ENCODE results near the gene COL6A2.

The COL6A2 gene

DNA sequence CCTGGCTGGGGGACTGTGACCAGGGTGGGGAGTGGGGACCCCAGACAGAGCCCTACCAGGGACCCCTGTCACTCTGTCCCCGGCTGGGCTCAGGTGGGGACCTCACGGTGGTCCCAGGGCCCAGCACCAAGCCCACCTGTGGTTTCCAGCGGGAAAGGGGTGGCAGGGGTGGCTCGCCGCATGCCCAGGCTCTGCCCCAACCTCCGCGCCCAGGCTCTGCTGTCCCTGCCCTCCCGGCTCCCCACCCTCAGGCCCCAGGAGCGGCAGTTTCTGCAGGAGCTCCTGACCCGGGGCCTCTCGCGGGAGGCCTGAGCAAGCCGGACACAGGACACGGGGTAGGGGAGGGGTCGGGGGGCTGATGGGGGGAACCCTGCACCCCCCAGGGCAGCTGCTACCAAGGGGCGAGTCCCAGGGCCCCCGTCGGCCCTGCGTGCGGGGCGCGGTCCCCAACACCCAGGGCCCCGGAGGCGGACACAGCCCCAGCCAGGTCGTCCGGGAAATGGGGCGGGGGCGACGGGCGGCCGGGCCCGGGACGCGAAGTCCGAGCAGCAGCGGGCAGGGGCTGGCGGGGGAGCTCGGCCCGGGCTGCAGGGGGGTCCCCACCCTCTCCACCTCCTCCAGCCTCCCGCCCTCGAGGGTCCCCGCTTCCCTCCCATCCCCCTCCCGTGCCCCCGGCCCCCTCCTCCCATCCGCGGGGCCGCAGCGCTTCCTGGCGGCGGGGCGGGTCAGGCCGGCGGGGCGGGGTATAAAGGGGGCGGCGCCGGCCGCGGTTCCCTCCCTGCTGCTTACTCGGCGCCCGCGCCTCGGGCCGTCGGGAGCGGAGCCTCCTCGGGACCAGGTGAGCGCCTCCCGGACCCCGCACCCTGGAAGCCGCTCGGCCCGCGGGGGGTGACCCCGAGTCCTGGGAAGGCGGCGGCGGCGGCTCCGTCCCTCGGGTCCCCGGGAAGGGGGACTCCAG is at the start of gene COL6A2:
TSS of gene COL6A2 (plus strand) at position 777 of the 958 bp plus-strand sequence.
- TF ChIP-seq, protein P1, sequence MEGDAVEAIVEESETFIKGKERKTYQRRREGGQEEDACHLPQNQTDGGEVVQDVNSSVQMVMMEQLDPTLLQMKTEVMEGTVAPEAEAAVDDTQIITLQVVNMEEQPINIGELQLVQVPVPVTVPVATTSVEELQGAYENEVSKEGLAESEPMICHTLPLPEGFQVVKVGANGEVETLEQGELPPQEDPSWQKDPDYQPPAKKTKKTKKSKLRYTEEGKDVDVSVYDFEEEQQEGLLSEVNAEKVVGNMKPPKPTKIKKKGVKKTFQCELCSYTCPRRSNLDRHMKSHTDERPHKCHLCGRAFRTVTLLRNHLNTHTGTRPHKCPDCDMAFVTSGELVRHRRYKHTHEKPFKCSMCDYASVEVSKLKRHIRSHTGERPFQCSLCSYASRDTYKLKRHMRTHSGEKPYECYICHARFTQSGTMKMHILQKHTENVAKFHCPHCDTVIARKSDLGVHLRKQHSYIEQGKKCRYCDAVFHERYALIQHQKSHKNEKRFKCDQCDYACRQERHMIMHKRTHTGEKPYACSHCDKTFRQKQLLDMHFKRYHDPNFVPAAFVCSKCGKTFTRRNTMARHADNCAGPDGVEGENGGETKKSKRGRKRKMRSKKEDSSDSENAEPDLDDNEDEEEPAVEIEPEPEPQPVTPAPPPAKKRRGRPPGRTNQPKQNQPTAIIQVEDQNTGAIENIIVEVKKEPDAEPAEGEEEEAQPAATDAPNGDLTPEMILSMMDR (IDR thresholded peaks at IDR 0.05; ENCODE audit: low read depth, low read length, missing control alignments), result no peak
- no peak within 1 kb of the TSS for H3K4me3 ChIP-seq (ENCODE audit: low read depth, low read length)
- DNase-seq (ENCODE audit: low read depth), result no peak

DNA sequence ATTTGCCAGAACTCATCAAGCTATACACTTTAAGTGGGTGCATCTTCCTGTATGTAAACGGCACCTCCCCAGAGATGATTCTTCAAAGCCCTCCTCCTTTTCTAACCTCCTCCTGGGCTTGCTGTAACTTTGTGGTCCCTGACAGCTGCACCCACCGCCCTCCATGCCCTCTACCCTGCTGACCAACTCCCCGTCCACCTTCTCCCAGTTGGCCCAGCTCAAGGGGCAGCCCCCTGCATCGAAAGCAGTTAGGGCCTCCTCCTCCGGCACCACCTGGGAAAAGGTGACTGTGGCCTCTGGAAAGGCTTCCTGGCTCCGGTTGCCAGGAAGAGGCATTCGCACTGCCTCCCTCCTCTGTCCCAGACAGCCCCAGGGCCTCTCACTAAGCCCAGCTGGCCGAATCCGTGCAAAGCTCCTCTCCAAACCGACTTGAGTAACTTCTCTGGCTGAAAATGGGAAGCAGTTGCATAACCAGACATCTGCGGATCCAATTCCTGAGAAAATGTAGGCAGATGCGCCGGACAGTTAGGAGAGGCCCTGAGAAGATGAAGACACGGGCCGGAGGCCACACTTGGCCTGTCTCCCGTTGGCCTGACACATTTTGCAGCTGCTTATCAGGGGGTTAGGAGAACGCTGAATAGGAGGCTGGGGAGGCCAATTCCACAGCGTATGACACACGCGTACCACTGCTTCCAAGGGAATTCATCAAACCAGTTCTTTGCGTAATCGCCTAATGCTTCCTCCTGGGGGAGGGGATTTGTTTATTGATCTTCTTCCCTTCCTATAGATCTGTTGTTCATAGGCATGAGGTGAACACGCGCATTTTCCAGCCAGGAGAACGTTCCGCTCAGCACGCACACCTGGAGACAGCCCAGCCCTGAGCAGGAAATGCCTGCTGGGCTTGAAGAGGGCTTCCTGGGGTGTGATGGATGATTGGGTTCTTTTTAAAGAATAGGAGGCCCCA is 48.7 kb upstream of the COL6A2 start:
- H3K4me3 ChIP-seq (ENCODE audit: low read depth, low read length), result no peak overlapping the region
- no peak for DNase-seq (ENCODE audit: low read depth)
- TF ChIP-seq, protein P1 (IDR thresholded peaks at IDR 0.05; ENCODE audit: low read depth, low read length, missing control alignments), result no peak

DNA sequence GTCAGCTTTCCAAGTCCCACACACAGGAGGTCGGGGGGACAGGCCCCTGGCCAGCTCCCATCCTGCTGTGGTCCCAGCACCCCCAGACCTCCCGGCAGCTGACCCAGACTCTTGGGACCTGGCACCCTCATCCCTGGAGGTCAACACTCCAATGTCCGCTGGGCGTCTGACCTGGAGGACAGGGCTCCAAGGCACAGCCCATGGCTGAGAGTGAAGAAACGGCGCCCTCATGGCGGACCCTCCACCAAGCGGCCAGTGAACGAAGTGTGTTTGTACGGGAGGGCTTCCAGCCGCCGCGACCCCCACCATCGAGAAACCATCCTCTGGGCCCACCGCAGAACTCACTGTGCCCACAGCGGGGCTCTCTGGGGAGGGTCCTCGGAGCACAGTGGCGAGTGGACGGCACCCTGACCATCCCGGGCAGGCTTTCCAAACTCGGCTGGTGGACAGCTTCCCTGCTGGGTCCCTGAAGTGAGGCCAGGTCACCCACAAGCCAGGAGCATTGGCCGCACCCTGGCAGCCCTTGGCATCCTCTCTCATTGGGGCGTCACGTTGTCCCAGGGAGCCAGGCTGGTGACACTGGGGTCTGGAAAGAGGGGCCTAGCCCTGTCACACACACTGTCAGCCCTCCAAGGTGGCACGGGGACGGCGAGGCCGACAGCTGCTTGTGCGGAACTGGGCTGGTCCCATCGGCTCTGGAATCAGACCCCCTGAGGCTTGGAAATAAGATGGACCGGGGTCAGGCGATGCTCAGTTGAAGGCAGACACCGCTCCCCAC is 47.8 kb upstream of the COL6A2 start:
- TF ChIP-seq, protein P1 (IDR thresholded peaks at IDR 0.05; ENCODE audit: low read depth, low read length, missing control alignments), result no peak

DNA sequence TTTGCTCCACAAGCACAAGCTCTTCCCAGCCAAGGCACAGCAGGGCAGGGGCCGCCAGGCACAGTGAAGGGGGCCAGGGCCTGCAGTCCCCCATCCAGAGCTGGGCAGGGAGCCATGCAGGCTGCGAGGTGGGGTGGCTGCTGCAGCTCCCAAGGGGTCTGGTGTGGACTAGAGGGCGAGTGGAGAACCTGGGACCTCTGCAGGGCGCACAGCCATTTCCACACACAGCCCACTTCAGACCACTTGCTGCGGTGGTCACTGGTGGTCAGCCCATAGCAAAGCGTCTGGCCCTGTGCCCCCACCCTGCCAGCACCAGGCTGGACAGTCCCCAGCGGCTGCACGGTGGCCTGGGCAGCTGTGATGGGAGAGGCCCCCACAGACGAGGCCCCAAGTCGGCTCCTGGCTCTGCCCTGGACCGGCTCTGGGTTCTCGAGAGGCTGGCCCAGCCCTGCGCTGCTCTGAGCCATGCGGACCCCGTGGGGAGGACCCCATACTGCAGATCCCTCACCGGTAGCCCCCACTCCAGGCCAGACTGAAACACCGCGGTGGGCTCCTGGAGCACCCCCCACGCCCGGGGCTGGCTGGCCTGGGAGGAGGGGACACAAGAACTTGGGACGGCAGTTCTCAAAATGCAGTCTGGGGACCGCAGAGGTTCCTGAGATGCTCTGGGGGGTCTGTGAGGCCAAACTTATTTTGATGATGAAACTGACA is 47.1 kb upstream of the COL6A2 start:
- no peak overlapping the region for H3K4me3 ChIP-seq (ENCODE audit: low read depth, low read length)
- DNase-seq (ENCODE audit: low read depth), result no peak
- TF ChIP-seq, protein P1 (IDR thresholded peaks at IDR 0.05; ENCODE audit: low read depth, low read length, missing control alignments), result no peak

More for the DNA sequence above, 47.8 kb upstream of the COL6A2 start:
- no peak overlapping the region for H3K4me3 ChIP-seq (ENCODE audit: low read depth, low read length)
- no peak for DNase-seq (ENCODE audit: low read depth)

DNA sequence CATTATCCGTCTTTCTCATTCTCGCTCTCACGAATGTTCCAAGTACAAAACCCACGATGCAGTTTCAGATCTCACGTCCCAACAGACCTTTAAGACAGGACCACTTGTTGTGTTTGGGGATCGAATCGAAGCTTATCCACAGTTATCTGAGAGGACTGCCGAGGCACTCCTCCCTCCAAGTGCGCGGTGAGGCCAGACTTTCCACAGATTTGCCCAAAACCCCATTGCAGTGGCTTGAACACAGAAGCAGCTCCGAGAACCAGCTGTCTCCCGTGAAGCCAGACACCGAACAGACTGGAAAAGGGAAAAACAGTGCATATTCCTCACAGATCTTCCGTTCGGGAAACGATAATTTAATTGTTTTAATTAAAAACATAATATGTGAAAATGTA is 46.5 kb upstream of the COL6A2 start:
- H3K4me3 ChIP-seq (ENCODE audit: low read depth, low read length), result no peak overlapping the region
- TF ChIP-seq, protein P1 (IDR thresholded peaks at IDR 0.05; ENCODE audit: low read depth, low read length, missing control alignments), result no peak
- DNase-seq (ENCODE audit: low read depth), result no peak

All from GM12864 (cell line).